Aorta (tissue), 5 donors: ENCODE data around the gene COL19A1. TPM values are rescaled to one million over a fixed set of nuclear protein-coding genes. Genes with fewer than 3 reads are reported as not detected.
"Not testable (repeated sequence)": the region's sequence is repeated elsewhere in the genome, so short reads cannot be mapped to it uniquely, and the experiment has no call there.

Source experiments
- ATAC-seq: fragments of 200-7000 bp; cut with Tn5 transposase; one replicate; pipeline ENCODE4 v1.9.1; 2022; ENCODE audit warnings: moderate library complexity; ENCODE audit not compliant: low FRiP score
- DNase-seq, 2 donors: peaks; one replicate each; pipeline ENCODE4 v3.0.0-alpha.2; 2020
- H3K27ac ChIP-seq, 2 donors: one replicate each; pipeline ENCODE4 v1.5.1; 2013; ENCODE audit warnings: low read length in 2 of 2, mild to moderate bottlenecking in 2 of 2, moderate library complexity in 2 of 2, control low read depth in 1 of 2, inconsistent platforms in 1 of 2, low read depth in 1 of 2
- H3K27me3 ChIP-seq, 2 donors: one replicate each; pipeline ENCODE4 v1.6.1; 2013; ENCODE audit warnings: control low read depth in 1 of 2, low read length in 1 of 2, mild to moderate bottlenecking in 1 of 2, moderate library complexity in 1 of 2; ENCODE audit not compliant: insufficient read depth in 2 of 2, control insufficient read depth in 1 of 2
- H3K36me3 ChIP-seq, 2 donors: one replicate each; pipeline ENCODE4 v1.6.1; 2013; ENCODE audit warnings: control low read depth in 1 of 2, low read length in 1 of 2, mild to moderate bottlenecking in 1 of 2; ENCODE audit not compliant: insufficient read depth in 2 of 2, control insufficient read depth in 1 of 2
- H3K4me1 ChIP-seq, 2 donors: one replicate each; pipeline ENCODE4 v1.6.1; 2013; ENCODE audit warnings: low read length in 2 of 2, control low read depth in 1 of 2, mild to moderate bottlenecking in 1 of 2, moderate library complexity in 1 of 2; ENCODE audit not compliant: insufficient read depth in 2 of 2, control insufficient read depth in 1 of 2
- H3K4me3 ChIP-seq, 2 donors: one replicate each; pipeline ENCODE4 v1.5.1; 2013; ENCODE audit warnings: low read length in 2 of 2, control low read depth in 1 of 2, mild to moderate bottlenecking in 1 of 2
- H3K9me3 ChIP-seq: one replicate; pipeline ENCODE4 v1.6.1; 2013; ENCODE audit warnings: mild to moderate bottlenecking, low read length; ENCODE audit not compliant: control insufficient read depth
- WGBS, 2 donors: extraction: QIAGEN DNeasy Blood & Tissue Kit; methylation state at CpG; one replicate each; pipeline ENCODE4 v1.1.7; 2013; 5-methylcytosine and 5-hydroxymethylcytosine counted together
- intact Hi-C, 2 donors: fragments of 100-400 bp; cut with DNase I; formaldehyde crosslinking; loops; one replicate each; pipeline versions ENCODE4 v1.14.2 to v1.15.0; 2022
- polyA plus RNA-seq, 2 donors: library from polyadenylated mRNA; stranded (reverse); fragments of 200-250 nt; gene quantifications; one replicate each; pipeline ENCODE4 v1.2.3, GENCODE V29; 2013
- total RNA-seq, 2 donors: library from RNA; stranded (reverse); fragmentation: NEBNext Ultra II Directional; extraction: Animal tissue kit (Norgen Biotek cat#: 25700); gene quantifications; one replicate each; pipeline ENCODE4 v1.2.1, GENCODE V29; 2021
- donor health status: healthy with polysubstance abuse.
- donor health status: Bipolar disorder and iron deficiency.
- donor health status: DM: no; HTN: no; CAD: no.
- donor health status: DM: no; HTN: no; CAD: no.
- donor health status: DM: yes; HTN: yes; CAD: no.

Gene COL19A1
- total and polyA plus RNA-seq, 4 donors, result 0.42 to 1.8 TPM; not detected in 2

- H3K9me3 ChIP-seq, result no peaks in the 10 kb centered on the region
- H3K27me3 ChIP-seq, result no peaks in the 10 kb centered on the region
- DNase-seq, result no peak
- H3K4me1 ChIP-seq, result no peaks in the 10 kb centered on the region
- intact Hi-C loops, result no loop called here
- no peaks in the 10 kb centered on the region for H3K36me3 ChIP-seq
- H3K27ac ChIP-seq, result no peak overlapping the region
- WGBS, 2 donors, result 18 to 37% methylated on average over 1 of the region's 1 CpG
- no peak for ATAC-seq
- no peak overlapping the region for H3K4me3 ChIP-seq
Measured at GRCh38 chr6:69948479-69949114, 82.2 kb downstream of the COL19A1 start.

- intact Hi-C loops, result no loop called here
- WGBS, 2 donors, result 81 to 85% methylated on average over 1 of the region's 1 CpG
- H3K27me3 ChIP-seq, result no peaks in the 10 kb centered on the region
- H3K4me3 ChIP-seq, result no peak overlapping the region
- no peaks in the 10 kb centered on the region for H3K36me3 ChIP-seq
- no peak for DNase-seq
- H3K9me3 ChIP-seq, result no peaks in the 10 kb centered on the region
- ATAC-seq, result no peak
- H3K4me1 ChIP-seq, result no peaks in the 10 kb centered on the region
- H3K27ac ChIP-seq, result no peak overlapping the region
Measured at GRCh38 chr6:69953491-69953890, 87.1 kb downstream of the COL19A1 start.

- Histone ChIP-seq H3K9me3 (no peaks in the 10 kb centered on the region), H3K27me3 (no peaks in the 10 kb centered on the region), H3K36me3 (no peaks in the 10 kb centered on the region), H3K4me1 (no peaks in the 10 kb centered on the region), H3K27ac (no peak overlapping the region), H3K4me3 (no peak overlapping the region)
- no peak for DNase-seq
- intact Hi-C loops, result no loop called here
- WGBS, 2 donors, result 37 to 76% methylated on average over 1 of the region's 1 CpG
- no peak for ATAC-seq
Measured at GRCh38 chr6:69954733-69955132, 88.4 kb downstream of the COL19A1 start.

GRCh38 chr6:69957985-69958559 lies 91.7 kb downstream of the COL19A1 start:
- WGBS, 2 donors, result 74 to 79% methylated on average over 3 of the region's 3 CpGs
- no peak overlapping the region for H3K27ac ChIP-seq
- intact Hi-C loops, result no loop called here

GRCh38 chr6:69958978-69959377 lies 92.6 kb downstream of the COL19A1 start:
- intact Hi-C loops, result no loop called here
- H3K27ac ChIP-seq, result no peak overlapping the region
- no peak overlapping the region for H3K4me3 ChIP-seq
- ATAC-seq (no peak), DNase-seq (no peak)
- H3K4me1 ChIP-seq, result no peaks in the 10 kb centered on the region
- H3K36me3 ChIP-seq, result no peaks in the 10 kb centered on the region
- WGBS, 2 donors, result 92 to 95% methylated on average over 1 of the region's 1 CpG
- no peaks in the 10 kb centered on the region for H3K27me3 ChIP-seq
- peaks cover 3% of the 10 kb centered on the region for H3K9me3 ChIP-seq

More at GRCh38 chr6:69957985-69958559, 91.7 kb downstream of the COL19A1 start:
- no peaks in the 10 kb centered on the region for H3K36me3 ChIP-seq
- no peaks in the 10 kb centered on the region for H3K27me3 ChIP-seq
- no peak overlapping the region for H3K4me3 ChIP-seq
- DNase-seq (no peak), ATAC-seq (no peak)
- no peaks in the 10 kb centered on the region for H3K9me3 ChIP-seq
- H3K4me1 ChIP-seq, result no peaks in the 10 kb centered on the region

- H3K27me3 ChIP-seq, intact Hi-C loops, DNase-seq, H3K36me3 ChIP-seq, H3K9me3 ChIP-seq, H3K4me1 ChIP-seq, H3K4me3 ChIP-seq, ATAC-seq, H3K27ac ChIP-seq: not testable (repeated sequence)
- WGBS, 2 donors, result 91 to 92% methylated on average over 16 of the region's 16 CpGs
Measured at GRCh38 chr6:69965974-69966373, 99.6 kb downstream of the COL19A1 start.

GRCh38 chr6:69973138-69973537 lies 106.8 kb downstream of the COL19A1 start:
- no peaks in the 10 kb centered on the region for H3K4me1 ChIP-seq
- H3K9me3 ChIP-seq, result no peaks in the 10 kb centered on the region
- no peaks in the 10 kb centered on the region for H3K36me3 ChIP-seq
- no peaks in the 10 kb centered on the region for H3K27me3 ChIP-seq
- DNase-seq (no peak), ATAC-seq (no peak)
- intact Hi-C loops, result no loop called here
- no peak overlapping the region for H3K27ac ChIP-seq
- WGBS, 2 donors, result 35 to 37% methylated on average over 2 of the region's 2 CpGs
- H3K4me3 ChIP-seq, result no peak overlapping the region

GRCh38 chr6:69973763-69974162 lies 107.4 kb downstream of the COL19A1 start:
- Histone ChIP-seq H3K27me3 (no peaks in the 10 kb centered on the region), H3K4me3 (no peak overlapping the region), H3K4me1 (no peaks in the 10 kb centered on the region), H3K36me3 (no peaks in the 10 kb centered on the region), H3K9me3 (no peaks in the 10 kb centered on the region), H3K27ac (no peak overlapping the region)
- ATAC-seq (no peak), DNase-seq (no peak)
- 90 to 91% methylated on average over 3 of the region's 3 CpGs for WGBS, 2 donors
- intact Hi-C loops, result no loop called here

- ATAC-seq, result no peak
Measured at GRCh38 chr6:69974193-69974592, 107.8 kb downstream of the COL19A1 start.

More at GRCh38 chr6:69974193-69974592, 107.8 kb downstream of the COL19A1 start:
- no peaks in the 10 kb centered on the region for H3K9me3 ChIP-seq
- DNase-seq, result no peak
- H3K4me3 ChIP-seq, result no peak overlapping the region
- no peak overlapping the region for H3K27ac ChIP-seq
- no peaks in the 10 kb centered on the region for H3K27me3 ChIP-seq
- H3K4me1 ChIP-seq, result no peaks in the 10 kb centered on the region
- no peaks in the 10 kb centered on the region for H3K36me3 ChIP-seq
- intact Hi-C loops, result no loop called here
- 88 to 94% methylated on average over 2 of the region's 2 CpGs for WGBS, 2 donors
